Measurements from ENCODE around the gene CD36. TPM values are rescaled to one million over a fixed set of nuclear protein-coding genes. Genes with fewer than 3 reads are reported as not detected.

Gene CD36
- total and polyA plus RNA-seq, 2 of the 8 experiments (the other 6 are each of a cell fraction or from before 2014, with no cell fraction given) = 0.33 to 0.60 TPM

DNA sequence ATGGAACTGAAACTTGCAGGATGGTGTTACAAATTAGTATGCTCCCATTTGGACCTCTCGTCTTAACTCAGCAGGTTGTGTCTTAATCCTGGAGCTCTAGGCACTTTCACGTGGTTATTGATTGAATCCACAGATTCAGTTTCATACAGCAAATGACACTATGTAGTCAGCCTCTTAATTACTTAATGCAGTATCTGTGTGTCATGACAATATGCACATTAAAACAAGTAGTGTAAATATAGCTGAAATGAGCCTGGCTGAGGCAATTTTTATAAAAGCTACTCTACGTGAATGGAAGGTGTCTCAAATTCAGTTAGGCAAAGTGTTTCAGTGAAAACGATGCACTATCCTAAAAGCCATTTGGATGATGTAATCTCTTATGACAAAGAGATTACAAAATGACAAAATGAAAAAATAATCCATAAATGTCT is 86.8 kb downstream of the CD36 start:
- POLR2A ChIA-PET (ENCODE audit: partially characterized antibody) = interaction anchor here (1.1 kb wide), 1 partner anchor 35 kb away, joined by 3 read pairs; no protein-coding TSS in a partner anchor
- Histone ChIP-seq H2AK5ac (ENCODE audit: low read depth, low read length) (no peak overlapping the region; the same call in 1 of the 2 replicates), H3K79me2 (ENCODE audit: control insufficient read depth in 1 of 2, insufficient read depth in 2 of 2, low read length in 2 of 2) (no peaks in the 10 kb centered on the region), H2BK15ac (ENCODE audit: low read length) (no peak overlapping the region), H3K18ac (ENCODE audit: extremely low read depth, low read length) (no peak overlapping the region), H3K27me3 (replicated peaks in 1 of 4; ENCODE audit: control insufficient read depth in 3 of 4, extremely low read depth in 1 of 4, insufficient read depth in 3 of 4, low read length in 3 of 4) (0 out of 7 replicates have a peak, but pooled peaks cover 0 to 2% (median 0%) of the 10 kb centered on the region in 4 experiments), H3K14ac (ENCODE audit: insufficient read length) (no peak overlapping the region), H2BK20ac (ENCODE audit: low read length) (no peak overlapping the region), H3K9me3 (ENCODE audit: insufficient read depth in 2 of 2, low read depth in 1 of 2, low read length in 1 of 2) (no peaks in the 10 kb centered on the region), H3K9ac (replicated peaks in 1 of 4; ENCODE audit: extremely low read depth in 1 of 4, low read depth in 3 of 4, low read length in 3 of 4) (no peak overlapping the region), H2BK12ac (ENCODE audit: low read depth, low read length) (no peak overlapping the region), H4K91ac (replicated peaks; ENCODE audit: insufficient read length, low read length) (peak overlapping the region; percentile 20), H3K4ac (replicated peaks; ENCODE audit: insufficient read length, low read depth, low read length) (no peak overlapping the region), H4K20me1 (replicated peaks in 1 of 2; ENCODE audit: control insufficient read depth in 1 of 2, insufficient read depth in 2 of 2, low read length in 2 of 2) (no peaks in the 10 kb centered on the region), H3K27ac (ENCODE audit: low read depth, low read length) (no peak overlapping the region), H4K8ac (ENCODE audit: extremely low read depth, insufficient read depth, low read length) (no peak overlapping the region), H3K23me2 (ENCODE audit: low read depth, low read length) (no peaks in the 10 kb centered on the region), H3K4me2 (ENCODE audit: insufficient read depth in 1 of 2, low read depth in 2 of 2, low read length in 2 of 2) (peak overlapping the region in 1 of 2 experiments; percentile 38; a peak in 1 of 4 replicates), H3K79me1 (ENCODE audit: low read depth, low read length) (no peaks in the 10 kb centered on the region), H2BK120ac (replicated peaks; ENCODE audit: low read depth, low read length) (no peak overlapping the region), H3K36me3 (ENCODE audit: control insufficient read depth in 2 of 4, insufficient read depth in 4 of 4, low read length in 3 of 4) (no peaks in the 10 kb centered on the region), H3K4me1 (replicated peaks in 1 of 4; ENCODE audit: control insufficient read depth in 3 of 4, insufficient read depth in 4 of 4, low read length in 3 of 4) (peaks cover 0 to 20% (median 14%) of the 10 kb centered on the region in 4 experiments; a peak in 5 of 7 replicates), H4K5ac (ENCODE audit: insufficient read length, low read depth, low read length) (no peak overlapping the region), H3K23ac (ENCODE audit: insufficient read length) (no peak overlapping the region), H2BK5ac (ENCODE audit: low read depth, low read length) (no peak overlapping the region), H3K4me3 (ENCODE audit: extremely low read depth in 1 of 4, insufficient read depth in 2 of 4, low read depth in 3 of 4, low read length in 4 of 4) (no peak overlapping the region), H2AFZ (ENCODE audit: low read length) (no peak overlapping the region), H3K56ac (replicated peaks; ENCODE audit: insufficient read length, low read depth, low read length) (no peak overlapping the region)
- WGBS, 2 experiments (ENCODE audit: extremely low coverage in 1 of 2, insufficient coverage in 1 of 2, insufficient read length in 1 of 2, insufficient replicate concordance in 2 of 2, low coverage in 1 of 2, low lambda C conversion rate in 2 of 2, missing lambda C conversion rate in 1 of 2) = 86% methylated on average over 4 of the region's 4 CpGs; no CpG with 5 or more reads in 1 of the 2 experiments
- DNase-seq (ENCODE audit: low read depth in 1 of 2, low spot score in 2 of 2) (no peak), FAIRE-seq (no peak)
- CTCF ChIA-PET (ENCODE audit: partially characterized antibody) = interaction anchor here (0.5 to 1.2 kb wide), 2 partner anchors 43 to 247 kb away, joined by 3 read pairs; no protein-coding TSS in a partner anchor
- no peak for TF ChIP-seq TEAD4 (IDR thresholded peaks at IDR 0.05; ENCODE audit: low read depth, low read length)
- TF ChIP-seq NANOG (IDR thresholded peaks at IDR 0.05; ENCODE audit: insufficient read depth, low read depth, low read length, poor library complexity, severe bottlenecking) = no peak
- no peak for TF ChIP-seq ASH2L (IDR thresholded peaks at IDR 0.05; ENCODE audit: low read length)
- TF ChIP-seq HDAC2 (IDR thresholded peaks at IDR 0.05; ENCODE audit: borderline replicate concordance in 1 of 2, low read depth in 2 of 2, low read length in 2 of 2) = no peak
- no peak for TF ChIP-seq TAF7 (optimal IDR thresholded peaks at IDR 0.05; ENCODE audit: borderline replicate concordance, low read depth, low read length)
- no peak for TF ChIP-seq RNF2 (IDR thresholded peaks at IDR 0.05; ENCODE audit: borderline replicate concordance, low read depth, low read length, missing control alignments, poor library complexity, severe bottlenecking)
- no peak for TF ChIP-seq KDM5A (IDR thresholded peaks at IDR 0.05; ENCODE audit: low read length)
- TF ChIP-seq CHD1 (IDR thresholded peaks at IDR 0.05; ENCODE audit: low read depth, low read length) = no peak
- TF ChIP-seq SIX5 (IDR thresholded peaks at IDR 0.05; ENCODE audit: low read depth, low read length) = no peak
- TF ChIP-seq SIRT6 (IDR thresholded peaks at IDR 0.05; ENCODE audit: low read length) = no peak
- TF ChIP-seq CEBPB (IDR thresholded peaks at IDR 0.05; ENCODE audit: low read depth, low read length) = no peak
- no peak for TF ChIP-seq RBBP5 (IDR thresholded peaks at IDR 0.05; ENCODE audit: borderline replicate concordance, low read depth, low read length)
- TF ChIP-seq CBX5 (IDR thresholded peaks at IDR 0.05; ENCODE audit: low read depth, low read length) = no peak
- no peak for TF ChIP-seq POLR2AphosphoS5 (IDR thresholded peaks at IDR 0.05; ENCODE audit: low read depth, low read length)

Data from H1 (cell line).